ENCODE results near the gene ELF5.

Gene ELF5

DNA sequence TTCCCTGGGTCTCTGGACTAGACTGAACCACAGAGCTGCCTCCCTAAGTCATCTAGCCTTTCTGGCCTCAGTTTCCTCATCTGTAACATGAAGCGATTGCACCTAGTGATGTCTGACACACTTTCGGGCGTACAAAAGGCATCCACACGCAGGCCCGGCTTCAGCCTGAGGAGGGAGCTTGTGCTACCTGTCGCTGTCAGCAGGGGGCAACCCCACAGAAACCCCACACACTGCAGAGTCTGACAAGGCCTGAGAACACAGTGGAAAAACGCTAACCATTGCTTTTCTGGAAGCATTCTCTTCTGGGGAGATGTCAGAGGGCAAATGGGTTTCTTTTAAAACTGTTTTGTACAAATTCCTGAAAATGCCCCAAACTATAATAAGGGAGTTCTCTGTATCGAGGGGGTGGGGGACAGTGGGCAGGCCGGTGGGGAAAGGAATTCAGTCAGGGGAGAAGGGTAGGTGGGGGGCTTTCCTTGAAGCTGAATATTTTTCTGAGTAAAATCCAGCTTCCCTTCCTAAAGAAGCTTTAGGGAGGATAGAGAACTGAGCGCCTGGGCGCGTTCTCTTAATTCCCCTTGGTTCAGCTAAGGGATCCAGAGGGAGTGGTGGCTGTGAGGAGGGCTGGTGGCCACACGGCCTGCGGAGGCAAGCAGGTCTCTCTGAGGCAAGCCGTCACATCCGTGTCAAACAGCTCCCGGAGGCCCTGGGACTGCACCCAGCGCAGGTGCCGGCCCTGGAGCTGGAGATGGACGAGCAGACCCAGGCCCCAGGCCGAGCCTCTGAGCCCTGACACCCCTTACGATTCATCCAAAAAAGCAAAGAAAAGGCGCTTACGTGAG, 533 bp downstream of the ELF5 start:
- no peak overlapping the region for H2AFZ ChIP-seq (ENCODE audit: low read depth, low read length, severe bottlenecking)
- no peak overlapping the region for H3K27ac ChIP-seq (ENCODE audit: low read depth, low read length)
- H3K27me3 ChIP-seq (ENCODE audit: low read length): no peaks in the 10 kb centered on the region
- H4K20me1 ChIP-seq (ENCODE audit: low read depth, low read length): no peaks in the 10 kb centered on the region
- no peaks in the 10 kb centered on the region for H3K9me3 ChIP-seq (ENCODE audit: insufficient read depth, low read length)
- H3K9ac ChIP-seq (ENCODE audit: low read length): no peak overlapping the region
- H3K4me2 ChIP-seq (ENCODE audit: low read depth, low read length, poor library complexity, severe bottlenecking): no peak overlapping the region
- no peak overlapping the region for H3K4me3 ChIP-seq (ENCODE audit: insufficient read depth, low read length, poor library complexity, severe bottlenecking)
- TF ChIP-seq, protein P1, sequence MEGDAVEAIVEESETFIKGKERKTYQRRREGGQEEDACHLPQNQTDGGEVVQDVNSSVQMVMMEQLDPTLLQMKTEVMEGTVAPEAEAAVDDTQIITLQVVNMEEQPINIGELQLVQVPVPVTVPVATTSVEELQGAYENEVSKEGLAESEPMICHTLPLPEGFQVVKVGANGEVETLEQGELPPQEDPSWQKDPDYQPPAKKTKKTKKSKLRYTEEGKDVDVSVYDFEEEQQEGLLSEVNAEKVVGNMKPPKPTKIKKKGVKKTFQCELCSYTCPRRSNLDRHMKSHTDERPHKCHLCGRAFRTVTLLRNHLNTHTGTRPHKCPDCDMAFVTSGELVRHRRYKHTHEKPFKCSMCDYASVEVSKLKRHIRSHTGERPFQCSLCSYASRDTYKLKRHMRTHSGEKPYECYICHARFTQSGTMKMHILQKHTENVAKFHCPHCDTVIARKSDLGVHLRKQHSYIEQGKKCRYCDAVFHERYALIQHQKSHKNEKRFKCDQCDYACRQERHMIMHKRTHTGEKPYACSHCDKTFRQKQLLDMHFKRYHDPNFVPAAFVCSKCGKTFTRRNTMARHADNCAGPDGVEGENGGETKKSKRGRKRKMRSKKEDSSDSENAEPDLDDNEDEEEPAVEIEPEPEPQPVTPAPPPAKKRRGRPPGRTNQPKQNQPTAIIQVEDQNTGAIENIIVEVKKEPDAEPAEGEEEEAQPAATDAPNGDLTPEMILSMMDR (IDR thresholded peaks at IDR 0.05; ENCODE audit: insufficient read depth, low read length, poor library complexity, severe bottlenecking): peak; percentile 61
- TF ChIP-seq EZH2phosphoT487 (conservative IDR thresholded peaks at IDR 0.05; ENCODE audit: low read length): no peak
- H3K9me2 ChIP-seq (replicated peaks; ENCODE audit: insufficient read depth, low read length): no peaks in the 10 kb centered on the region
- no peaks in the 10 kb centered on the region for H3K36me3 ChIP-seq (ENCODE audit: low read length)
- H3F3A ChIP-seq (ENCODE audit: insufficient read depth): no peaks in the 10 kb centered on the region
- no peaks in the 10 kb centered on the region for H3K79me2 ChIP-seq (ENCODE audit: insufficient read depth, low read length)

DNA sequence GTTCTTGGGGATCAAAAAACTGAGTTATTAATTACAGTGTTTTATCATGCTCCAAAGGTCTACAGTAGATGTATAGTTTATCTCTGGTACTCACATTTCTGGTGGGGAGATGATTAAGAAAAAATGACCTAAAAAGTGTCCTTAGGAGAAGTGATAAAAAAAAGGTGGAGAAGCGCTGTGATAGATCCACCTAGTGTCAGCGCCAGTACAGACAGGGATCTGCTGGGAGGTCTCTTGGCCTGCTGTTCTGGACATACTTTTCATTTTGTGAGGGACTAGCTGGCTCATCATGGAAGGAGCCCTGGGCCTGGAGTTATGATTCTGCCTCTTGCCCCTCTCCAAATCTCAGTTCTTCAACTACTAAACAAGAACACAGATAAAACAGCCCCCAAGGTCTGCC, 2.9 kb downstream of the ELF5 start:
- Histone ChIP-seq H3K27ac (ENCODE audit: low read depth, low read length) (no peak overlapping the region), H3K4me3 (ENCODE audit: insufficient read depth, low read length, poor library complexity, severe bottlenecking) (no peak overlapping the region), H3K4me2 (ENCODE audit: low read depth, low read length, poor library complexity, severe bottlenecking) (no peak overlapping the region), H3K27me3 (ENCODE audit: low read length) (no peaks in the 10 kb centered on the region), H3K9me2 (replicated peaks; ENCODE audit: insufficient read depth, low read length) (no peaks in the 10 kb centered on the region), H3F3A (ENCODE audit: insufficient read depth) (no peaks in the 10 kb centered on the region), H4K20me1 (ENCODE audit: low read depth, low read length) (no peaks in the 10 kb centered on the region), H3K36me3 (ENCODE audit: low read length) (no peaks in the 10 kb centered on the region), H3K9ac (ENCODE audit: low read length) (no peak overlapping the region), H3K9me3 (ENCODE audit: insufficient read depth, low read length) (no peaks in the 10 kb centered on the region), H3K79me2 (ENCODE audit: insufficient read depth, low read length) (no peaks in the 10 kb centered on the region), H2AFZ (ENCODE audit: low read depth, low read length, severe bottlenecking) (no peak overlapping the region)
- TF ChIP-seq, protein P1 (IDR thresholded peaks at IDR 0.05; ENCODE audit: insufficient read depth, low read length, poor library complexity, severe bottlenecking): no peak
- TF ChIP-seq EZH2phosphoT487 (conservative IDR thresholded peaks at IDR 0.05; ENCODE audit: low read length): no peak

DNA sequence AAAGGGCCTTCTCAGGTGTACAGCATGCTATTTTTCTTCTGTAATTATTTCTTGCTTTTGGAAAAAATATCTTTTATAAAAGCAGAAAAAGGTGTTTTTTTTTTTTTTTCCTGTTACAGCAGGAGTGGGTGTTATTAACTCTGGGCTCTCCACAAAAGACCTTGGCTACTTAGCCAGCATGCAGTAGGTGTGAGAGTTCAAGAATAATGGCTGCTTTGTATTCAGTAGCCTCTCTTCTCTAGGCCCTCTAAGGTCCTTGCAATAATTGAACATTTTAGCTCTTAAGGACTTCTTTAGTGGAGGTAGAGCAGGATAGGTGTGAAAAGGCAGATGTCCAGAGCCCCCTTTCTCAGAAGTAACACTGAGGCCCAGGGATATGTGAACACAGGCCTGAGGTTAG, 3.4 kb downstream of the ELF5 start:
- no peak overlapping the region for H3K4me2 ChIP-seq (ENCODE audit: low read depth, low read length, poor library complexity, severe bottlenecking)
- H3K4me3 ChIP-seq (ENCODE audit: insufficient read depth, low read length, poor library complexity, severe bottlenecking): no peak overlapping the region
- H3K79me2 ChIP-seq (ENCODE audit: insufficient read depth, low read length): no peaks in the 10 kb centered on the region
- no peaks in the 10 kb centered on the region for H4K20me1 ChIP-seq (ENCODE audit: low read depth, low read length)
- H3F3A ChIP-seq (ENCODE audit: insufficient read depth): no peaks in the 10 kb centered on the region
- H3K9me3 ChIP-seq (ENCODE audit: insufficient read depth, low read length): no peaks in the 10 kb centered on the region
- TF ChIP-seq EZH2phosphoT487 (conservative IDR thresholded peaks at IDR 0.05; ENCODE audit: low read length): no peak
- TF ChIP-seq, protein P1 (IDR thresholded peaks at IDR 0.05; ENCODE audit: insufficient read depth, low read length, poor library complexity, severe bottlenecking): no peak
- H3K27me3 ChIP-seq (ENCODE audit: low read length): no peaks in the 10 kb centered on the region
- no peak overlapping the region for H3K9ac ChIP-seq (ENCODE audit: low read length)
- no peak overlapping the region for H3K27ac ChIP-seq (ENCODE audit: low read depth, low read length)
- H2AFZ ChIP-seq (ENCODE audit: low read depth, low read length, severe bottlenecking): no peak overlapping the region
- no peaks in the 10 kb centered on the region for H3K9me2 ChIP-seq (replicated peaks; ENCODE audit: insufficient read depth, low read length)
- H3K36me3 ChIP-seq (ENCODE audit: low read length): no peaks in the 10 kb centered on the region
